ENCODE measurements around the gene NUP214. TPM values are rescaled to one million over a fixed set of nuclear protein-coding genes. Genes with fewer than 3 reads are reported as not detected.

The NUP214 gene
- total RNA-seq, 1 donor from 2014 or later = 32.6 TPM

DNA sequence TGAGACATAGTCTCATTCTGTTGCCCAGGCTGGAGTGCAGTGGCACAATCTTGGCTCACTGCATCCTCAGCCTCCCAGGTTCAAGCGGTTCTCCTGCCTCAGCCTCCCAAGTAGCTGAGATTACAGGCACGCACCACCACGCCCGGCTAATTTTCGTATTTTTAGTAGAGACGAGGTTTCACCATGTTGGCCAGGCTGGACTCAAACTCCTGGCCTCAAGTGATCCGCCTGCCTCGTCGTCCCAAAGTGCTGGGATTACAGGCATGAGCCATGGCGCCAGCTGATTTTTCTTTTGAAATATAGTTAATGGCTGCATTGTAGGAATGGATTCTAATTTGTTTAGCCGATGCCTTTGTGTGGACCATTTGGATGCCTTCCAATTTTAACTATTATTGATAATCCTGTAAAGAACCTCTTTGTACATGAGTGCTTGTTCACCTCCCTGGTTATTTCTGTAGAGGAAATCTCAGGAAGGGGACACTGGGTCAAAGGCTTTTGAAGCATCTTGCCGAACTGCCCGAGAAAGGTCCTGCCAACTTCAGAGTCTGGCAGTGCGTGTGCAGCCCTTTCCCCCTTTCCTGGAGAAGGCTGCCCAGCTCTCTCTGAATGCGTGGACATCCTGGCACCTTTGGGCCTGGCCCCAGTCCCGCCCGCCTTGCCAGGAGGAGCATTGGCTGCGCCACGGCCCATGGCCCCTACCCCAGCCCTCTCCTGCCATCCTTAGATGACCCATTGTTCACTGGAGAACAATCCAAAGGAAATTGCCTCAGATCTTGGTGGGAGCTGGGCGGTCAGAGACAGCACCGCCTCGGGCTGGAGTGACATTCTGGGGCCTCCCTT lies 8.9 kb upstream of the NUP214 start:
- Mint-ChIP-seq H3K36me3 (ENCODE audit: low read depth) (peaks cover 2% of the 10 kb centered on the region), H3K4me1 (ENCODE audit: low read depth) (peaks cover 18% of the 10 kb centered on the region)

DNA sequence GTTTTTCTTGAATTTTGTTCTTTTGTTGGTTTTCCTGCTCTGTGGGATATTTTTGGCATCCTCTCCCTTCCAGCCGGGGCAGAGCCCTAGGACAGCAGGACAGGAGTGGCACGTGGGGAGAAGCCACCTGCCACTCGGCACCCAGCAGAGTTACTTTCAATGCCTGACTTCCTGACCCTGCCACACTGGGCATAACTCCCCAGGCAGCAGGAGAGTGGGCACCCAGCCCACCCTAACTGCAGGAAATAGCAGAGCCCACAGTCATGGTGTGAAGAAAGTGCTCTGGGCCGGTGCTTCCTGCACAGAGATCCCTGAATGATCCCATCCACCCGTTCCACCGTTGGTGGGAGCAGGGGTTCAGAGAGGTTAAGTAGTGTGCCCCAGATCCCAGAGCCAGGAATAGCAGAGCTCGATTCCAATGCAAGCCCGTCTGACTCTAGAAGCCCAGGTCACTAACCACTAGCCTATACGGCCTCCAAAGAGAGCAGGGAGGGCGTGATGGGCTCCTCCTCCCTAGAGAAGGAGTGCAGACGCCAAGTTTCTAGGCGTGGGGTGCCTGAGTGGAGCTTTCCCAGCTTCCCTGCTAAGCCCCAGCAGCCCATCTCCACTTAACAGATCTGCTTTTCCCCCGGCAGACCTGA lies 8.1 kb upstream of the NUP214 start:
- peaks cover 2% of the 10 kb centered on the region for H3K36me3 Mint-ChIP-seq (ENCODE audit: low read depth)
- peak; percentile 59 for DNase-seq (ENCODE audit: low spot score)
- no peaks in the 10 kb centered on the region for H3K27me3 Mint-ChIP-seq (ENCODE audit: low read depth)
- no peak overlapping the region for H3K4me3 Mint-ChIP-seq (ENCODE audit: unreplicated experiment)
- peaks cover 17% of the 10 kb centered on the region for H3K4me1 Mint-ChIP-seq (ENCODE audit: low read depth)
- TF ChIP-seq, protein P1, sequence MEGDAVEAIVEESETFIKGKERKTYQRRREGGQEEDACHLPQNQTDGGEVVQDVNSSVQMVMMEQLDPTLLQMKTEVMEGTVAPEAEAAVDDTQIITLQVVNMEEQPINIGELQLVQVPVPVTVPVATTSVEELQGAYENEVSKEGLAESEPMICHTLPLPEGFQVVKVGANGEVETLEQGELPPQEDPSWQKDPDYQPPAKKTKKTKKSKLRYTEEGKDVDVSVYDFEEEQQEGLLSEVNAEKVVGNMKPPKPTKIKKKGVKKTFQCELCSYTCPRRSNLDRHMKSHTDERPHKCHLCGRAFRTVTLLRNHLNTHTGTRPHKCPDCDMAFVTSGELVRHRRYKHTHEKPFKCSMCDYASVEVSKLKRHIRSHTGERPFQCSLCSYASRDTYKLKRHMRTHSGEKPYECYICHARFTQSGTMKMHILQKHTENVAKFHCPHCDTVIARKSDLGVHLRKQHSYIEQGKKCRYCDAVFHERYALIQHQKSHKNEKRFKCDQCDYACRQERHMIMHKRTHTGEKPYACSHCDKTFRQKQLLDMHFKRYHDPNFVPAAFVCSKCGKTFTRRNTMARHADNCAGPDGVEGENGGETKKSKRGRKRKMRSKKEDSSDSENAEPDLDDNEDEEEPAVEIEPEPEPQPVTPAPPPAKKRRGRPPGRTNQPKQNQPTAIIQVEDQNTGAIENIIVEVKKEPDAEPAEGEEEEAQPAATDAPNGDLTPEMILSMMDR (IDR thresholded peaks at IDR 0.05) = no peak
- peak overlapping the region; percentile 77 for H3K27ac Mint-ChIP-seq (ENCODE audit: unreplicated experiment)
- no peaks in the 10 kb centered on the region for H3K9me3 Mint-ChIP-seq (ENCODE audit: low read depth)

More for the DNA sequence above, 8.9 kb upstream of the NUP214 start:
- Mint-ChIP-seq H3K27ac (ENCODE audit: unreplicated experiment) (no peak overlapping the region), H3K27me3 (ENCODE audit: low read depth) (no peaks in the 10 kb centered on the region), H3K4me3 (ENCODE audit: unreplicated experiment) (no peak overlapping the region), H3K9me3 (ENCODE audit: low read depth) (no peaks in the 10 kb centered on the region)
- TF ChIP-seq, protein P1 (IDR thresholded peaks at IDR 0.05) = no peak
- DNase-seq (ENCODE audit: low spot score) = peak; percentile 75

DNA sequence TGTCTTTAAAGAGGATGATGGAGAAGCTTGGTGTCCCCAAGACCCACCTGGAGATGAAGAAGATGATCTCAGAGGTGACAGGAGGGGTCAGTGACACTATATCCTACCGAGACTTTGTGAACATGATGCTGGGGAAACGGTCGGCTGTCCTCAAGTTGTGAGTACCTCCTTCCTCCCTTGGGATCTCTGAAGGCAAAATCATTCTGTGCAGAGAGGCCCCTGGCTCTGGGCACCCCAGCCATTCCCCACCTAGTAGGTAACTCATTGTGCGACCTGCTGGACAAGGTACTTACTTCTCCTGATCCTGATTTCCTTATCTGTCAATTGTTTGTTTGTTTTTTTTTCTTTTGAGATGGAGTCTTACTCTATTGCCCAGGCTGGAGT lies 7.6 kb upstream of the NUP214 start:
- Mint-ChIP-seq H3K9me3 (ENCODE audit: low read depth) (no peaks in the 10 kb centered on the region), H3K27ac (ENCODE audit: unreplicated experiment) (no peak overlapping the region), H3K4me3 (ENCODE audit: unreplicated experiment) (no peak overlapping the region), H3K4me1 (ENCODE audit: low read depth) (peaks cover 12% of the 10 kb centered on the region), H3K36me3 (ENCODE audit: low read depth) (peaks cover 2% of the 10 kb centered on the region), H3K27me3 (ENCODE audit: low read depth) (no peaks in the 10 kb centered on the region)
- TF ChIP-seq, protein P1 (IDR thresholded peaks at IDR 0.05) = no peak
- DNase-seq (ENCODE audit: low spot score) = peak; percentile 25

DNA sequence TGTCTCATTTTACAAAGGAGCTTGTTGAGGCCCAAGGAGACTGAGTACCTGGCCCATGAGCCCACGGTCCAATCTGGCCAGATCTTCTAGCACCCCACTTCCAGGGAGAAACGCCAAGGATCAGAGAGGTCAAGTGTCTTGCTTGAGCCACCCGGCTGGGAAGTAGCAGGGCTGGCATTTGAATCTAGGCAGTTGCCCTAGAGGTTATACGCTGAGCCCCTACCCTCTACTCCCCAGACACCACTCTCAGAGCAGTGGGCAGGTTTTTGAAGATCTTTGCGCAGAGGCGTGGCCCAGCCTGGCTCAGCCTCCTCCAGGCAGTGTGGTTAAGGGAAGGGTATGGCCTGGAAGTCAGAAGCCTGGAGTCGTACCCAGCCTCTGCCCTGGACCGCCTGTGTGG lies 5.8 kb upstream of the NUP214 start:
- Mint-ChIP-seq H3K9me3 (ENCODE audit: low read depth) (no peaks in the 10 kb centered on the region), H3K27me3 (ENCODE audit: low read depth) (no peaks in the 10 kb centered on the region), H3K27ac (ENCODE audit: unreplicated experiment) (no peak overlapping the region), H3K4me3 (ENCODE audit: unreplicated experiment) (no peak overlapping the region), H3K36me3 (ENCODE audit: low read depth) (peaks cover 2% of the 10 kb centered on the region), H3K4me1 (ENCODE audit: low read depth) (peaks cover 10% of the 10 kb centered on the region)
- TF ChIP-seq, protein P1 (IDR thresholded peaks at IDR 0.05) = no peak
- peak; percentile 32 for DNase-seq (ENCODE audit: low spot score)

DNA sequence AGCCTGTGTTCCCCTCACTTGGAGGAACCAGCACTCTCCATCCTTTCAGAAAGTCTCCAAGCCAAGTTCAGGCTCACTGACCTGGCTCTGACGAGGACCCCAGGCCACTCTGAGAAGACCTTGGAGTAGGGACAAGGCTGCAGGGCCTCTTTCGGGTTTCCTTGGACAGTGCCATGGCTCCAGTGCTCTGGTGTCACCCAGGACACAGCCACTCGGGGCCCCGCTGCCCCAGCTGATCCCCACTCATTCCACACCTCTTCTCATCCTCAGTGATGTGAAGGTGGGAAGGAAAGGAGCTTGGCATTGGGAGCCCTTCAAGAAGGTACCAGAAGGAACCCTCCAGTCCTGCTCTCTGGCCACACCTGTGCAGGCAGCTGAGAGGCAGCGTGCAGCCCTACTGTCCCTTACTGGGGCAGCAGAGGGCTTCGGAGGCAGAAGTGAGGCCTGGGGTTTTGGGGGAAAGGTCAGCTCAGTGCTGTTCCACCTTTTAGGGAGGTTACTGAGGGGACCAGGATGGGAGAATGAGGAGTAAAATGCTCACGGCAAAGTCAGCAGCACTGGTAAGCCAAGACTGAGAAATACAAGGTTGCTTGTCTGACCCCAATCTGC lies 4.7 kb upstream of the NUP214 start:
- Mint-ChIP-seq H3K9me3 (ENCODE audit: low read depth) (no peaks in the 10 kb centered on the region), H3K27ac (ENCODE audit: unreplicated experiment) (no peak overlapping the region), H3K36me3 (ENCODE audit: low read depth) (peaks cover 2% of the 10 kb centered on the region)

More for the DNA sequence above, 4.7 kb upstream of the NUP214 start:
- Mint-ChIP-seq H3K4me3 (ENCODE audit: unreplicated experiment) (no peak overlapping the region), H3K4me1 (ENCODE audit: low read depth) (peaks cover 16% of the 10 kb centered on the region), H3K27me3 (ENCODE audit: low read depth) (no peaks in the 10 kb centered on the region)
- DNase-seq (ENCODE audit: low spot score) = peak; percentile 67
- TF ChIP-seq, protein P1 (IDR thresholded peaks at IDR 0.05) = no peak
